ENCODE data around the gene PRDM11.

Gene PRDM11

GRCh38 chr11:45102361-45102809 lies 44.1 kb upstream of the PRDM11 start:
- Histone ChIP-seq H3K27ac (no peak overlapping the region), H3K4me2 (no peak overlapping the region)

GRCh38 chr11:45102810-45103621 lies 43.4 kb upstream of the PRDM11 start:
- no peak overlapping the region for H3K4me3 ChIP-seq (IDR thresholded peaks at IDR 0.05; ENCODE audit: insufficient read depth, low read depth, low read length)
- no peak overlapping the region for H3K27ac ChIP-seq

More at GRCh38 chr11:45102361-45102809, 44.1 kb upstream of the PRDM11 start:
- peaks cover 4% of the 10 kb centered on the region for H3K4me1 ChIP-seq (ENCODE audit: low read depth, poor library complexity, severe bottlenecking)
- H3K4me3 ChIP-seq (IDR thresholded peaks at IDR 0.05; ENCODE audit: insufficient read depth, low read depth, low read length) = no peak overlapping the region
- no peak overlapping the region for H3K9ac ChIP-seq
- TF ChIP-seq CTCF (conservative IDR thresholded peaks at IDR 0.05; ENCODE audit: low read depth, low read length) = no peak
- no peaks in the 10 kb centered on the region for H4K20me1 ChIP-seq (ENCODE audit: insufficient read depth)
- no peaks in the 10 kb centered on the region for H3K79me2 ChIP-seq (ENCODE audit: insufficient read depth, low read depth)
- H3K36me3 ChIP-seq (ENCODE audit: insufficient read depth) = no peaks in the 10 kb centered on the region
- H2AFZ ChIP-seq (ENCODE audit: low read depth) = no peak overlapping the region
- H3K27me3 ChIP-seq (ENCODE audit: insufficient read depth, low read depth) = peaks cover 6% of the 10 kb centered on the region

GRCh38 chr11:45104006-45104789 lies 42.2 kb upstream of the PRDM11 start:
- H3K27me3 ChIP-seq (ENCODE audit: insufficient read depth, low read depth) = peaks cover 6% of the 10 kb centered on the region
- H3K4me1 ChIP-seq (ENCODE audit: low read depth, poor library complexity, severe bottlenecking) = peaks cover 4% of the 10 kb centered on the region
- H3K36me3 ChIP-seq (ENCODE audit: insufficient read depth) = no peaks in the 10 kb centered on the region
- no peak overlapping the region for H3K9ac ChIP-seq
- H3K27ac ChIP-seq = no peak overlapping the region
- H3K79me2 ChIP-seq (ENCODE audit: insufficient read depth, low read depth) = no peaks in the 10 kb centered on the region
- H2AFZ ChIP-seq (ENCODE audit: low read depth) = no peak overlapping the region
- no peaks in the 10 kb centered on the region for H4K20me1 ChIP-seq (ENCODE audit: insufficient read depth)
- no peak overlapping the region for H3K4me3 ChIP-seq (IDR thresholded peaks at IDR 0.05; ENCODE audit: insufficient read depth, low read depth, low read length)
- no peak overlapping the region for H3K4me2 ChIP-seq
- TF ChIP-seq CTCF (conservative IDR thresholded peaks at IDR 0.05; ENCODE audit: low read depth, low read length) = no peak

More at GRCh38 chr11:45102810-45103621, 43.4 kb upstream of the PRDM11 start:
- Histone ChIP-seq H3K79me2 (ENCODE audit: insufficient read depth, low read depth) (no peaks in the 10 kb centered on the region), H3K4me1 (ENCODE audit: low read depth, poor library complexity, severe bottlenecking) (peaks cover 4% of the 10 kb centered on the region), H3K4me2 (no peak overlapping the region), H3K9ac (no peak overlapping the region), H3K36me3 (ENCODE audit: insufficient read depth) (no peaks in the 10 kb centered on the region), H4K20me1 (ENCODE audit: insufficient read depth) (no peaks in the 10 kb centered on the region), H2AFZ (ENCODE audit: low read depth) (no peak overlapping the region), H3K27me3 (ENCODE audit: insufficient read depth, low read depth) (peaks cover 6% of the 10 kb centered on the region)
- TF ChIP-seq CTCF (conservative IDR thresholded peaks at IDR 0.05; ENCODE audit: low read depth, low read length) = peak; percentile 96

DNA sequence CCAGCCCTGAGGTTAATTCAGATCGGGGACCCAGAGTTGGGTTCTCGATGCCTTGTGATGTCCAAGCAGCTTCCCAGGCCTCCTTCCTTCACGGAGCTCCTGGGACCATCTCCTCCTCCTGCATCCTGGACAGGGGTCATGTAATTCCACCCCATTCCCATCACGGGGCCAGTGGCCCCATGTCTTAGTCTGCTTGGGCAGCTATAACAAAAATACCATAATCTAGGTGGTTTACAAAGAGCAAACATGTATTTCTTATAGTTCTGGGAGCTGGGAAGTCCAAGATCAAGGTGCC lies 41.7 kb upstream of the PRDM11 start:
- H4K20me1 ChIP-seq (ENCODE audit: insufficient read depth) = no peaks in the 10 kb centered on the region
- H3K27me3 ChIP-seq (ENCODE audit: insufficient read depth, low read depth) = peaks cover 6% of the 10 kb centered on the region
- H3K9ac ChIP-seq = no peak overlapping the region
- H3K79me2 ChIP-seq (ENCODE audit: insufficient read depth, low read depth) = no peaks in the 10 kb centered on the region
- H2AFZ ChIP-seq (ENCODE audit: low read depth) = no peak overlapping the region
- no peak overlapping the region for H3K4me3 ChIP-seq (IDR thresholded peaks at IDR 0.05; ENCODE audit: insufficient read depth, low read depth, low read length)
- H3K27ac ChIP-seq = no peak overlapping the region
- no peak for TF ChIP-seq CTCF (conservative IDR thresholded peaks at IDR 0.05; ENCODE audit: low read depth, low read length)
- no peak overlapping the region for H3K4me2 ChIP-seq
- H3K4me1 ChIP-seq (ENCODE audit: low read depth, poor library complexity, severe bottlenecking) = peaks cover 4% of the 10 kb centered on the region
- H3K36me3 ChIP-seq (ENCODE audit: insufficient read depth) = no peaks in the 10 kb centered on the region

Measured in KMS-11 (cell line).